IMR-90 (cell line): ENCODE measurements around the gene GALNT6. TPM values are rescaled to one million over a fixed set of nuclear protein-coding genes. Genes with fewer than 3 reads are reported as not detected.

Source experiments
- ATAC-seq: fragments of 200-7000 bp; cut with Tn5 transposase; 2 replicates; pipeline ENCODE4 v1.9.1; 2020; ENCODE audit warnings: low read depth, mild to moderate bottlenecking, moderate library complexity
- BruUV-seq: library from RNA; stranded (reverse); fragments of 400-500 nt; replicated peaks from 2 replicates; lab custom pipeline; 2021; lab: Mats Ljungman, UMichigan
- CTCF ChIA-PET: fragments of 300-600 bp; formaldehyde crosslinking; extraction: SDS; loops from one replicate; lab custom pipeline; 2021; ENCODE audit warnings: antibody characterized with exemption; lab: Yijun Ruan, JAX
- POLR2A ChIA-PET: fragments of 300-600 bp; sonication (Branson Sonifier 250); formaldehyde crosslinking; loops from one replicate; lab custom pipeline; 2022; ENCODE audit warnings: antibody characterized with exemption; ENCODE audit not compliant: unreplicated experiment; lab: Charles Lee
- DNase-seq: peaks from one replicate; pipeline ENCODE4 v3.0.0; 2013
- H2AFZ ChIP-seq: replicated peaks from 2 replicates; pipeline ENCODE3; 2013; ENCODE audit warnings: low read length, mild to moderate bottlenecking; ENCODE audit not compliant: poor library complexity
- H2AK5ac ChIP-seq: 2 replicates; pipeline ENCODE4 v1.6.1; 2013; ENCODE audit warnings: low read depth, low read length, inconsistent platforms
- H2AK9ac ChIP-seq: replicated peaks from 2 replicates; pipeline ENCODE3; 2013; ENCODE audit warnings: mild to moderate bottlenecking, low read depth, low read length, moderate library complexity; ENCODE audit not compliant: poor library complexity
- H2BK120ac ChIP-seq: 2 replicates; pipeline ENCODE4 v1.6.1; 2013; ENCODE audit warnings: low read depth, low read length, inconsistent platforms
- H2BK15ac ChIP-seq: 3 replicates; pipeline ENCODE4 v1.6.1; 2013; ENCODE audit warnings: low read depth, low read length, inconsistent platforms
- H2BK20ac ChIP-seq: 2 replicates; pipeline ENCODE4 v1.6.1; 2013; ENCODE audit warnings: low read depth, mild to moderate bottlenecking, inconsistent platforms, low read length, moderate library complexity
- H2BK5ac ChIP-seq: 2 replicates; pipeline ENCODE4 v1.6.1; 2013; ENCODE audit warnings: mild to moderate bottlenecking, low read depth, low read length, inconsistent platforms; ENCODE audit not compliant: poor library complexity, severe bottlenecking
- H3K14ac ChIP-seq: replicated peaks from 2 replicates; pipeline ENCODE4 v1.6.1; 2013; ENCODE audit warnings: low read depth, low read length, inconsistent platforms
- H3K18ac ChIP-seq: 2 replicates; pipeline ENCODE4 v1.6.1; 2013; ENCODE audit warnings: low read depth, low read length, control low read depth
- H3K23ac ChIP-seq: 2 replicates; pipeline ENCODE4 v1.6.1; 2013; ENCODE audit warnings: low read depth, low read length, inconsistent platforms
- H3K27ac ChIP-seq: 2 replicates; pipeline ENCODE4 v1.5.1; 2013; ENCODE audit warnings: mild to moderate bottlenecking, control low read depth, low read length; ENCODE audit not compliant: insufficient read depth
- H3K27me3 ChIP-seq: 2 replicates; pipeline ENCODE4 v1.6.1; 2013; ENCODE audit warnings: low read length; ENCODE audit not compliant: control insufficient read depth, insufficient read depth
- H3K36me3 ChIP-seq: 2 replicates; pipeline ENCODE4 v1.6.1; 2013; ENCODE audit warnings: low read length, mixed read lengths; ENCODE audit not compliant: control insufficient read depth, insufficient read depth
- H3K4ac ChIP-seq: 2 replicates; pipeline ENCODE4 v1.6.1; 2013; ENCODE audit warnings: low read depth, low read length, inconsistent platforms
- H3K4me1 ChIP-seq: 2 replicates; pipeline ENCODE4 v1.6.1; 2013; ENCODE audit warnings: low read length, mixed read lengths; ENCODE audit not compliant: control insufficient read depth, insufficient read depth
- H3K4me2 ChIP-seq: 2 replicates; pipeline ENCODE4 v1.6.1; 2013; ENCODE audit warnings: low read depth, mild to moderate bottlenecking, control low read depth, low read length, moderate library complexity
- H3K4me3 ChIP-seq: 2 replicates; pipeline ENCODE4 v1.5.1; 2013; ENCODE audit warnings: low read depth, mild to moderate bottlenecking, control low read depth, low read length, moderate library complexity; ENCODE audit not compliant: insufficient read depth
- H3K56ac ChIP-seq: 2 replicates; pipeline ENCODE4 v1.6.1; 2013; ENCODE audit warnings: low read length, inconsistent platforms; ENCODE audit not compliant: insufficient read depth; ENCODE audit errors: extremely low read depth
- H3K79me1 ChIP-seq, 2 experiments: 2 replicates each; pipeline ENCODE4 v1.6.1; 2013; ENCODE audit warnings: low read length in 2 of 2, inconsistent platforms in 1 of 2, low read depth in 1 of 2
- H3K9ac ChIP-seq: 2 replicates; pipeline ENCODE4 v1.6.1; 2013; ENCODE audit warnings: low read depth, low read length, control low read depth
- H3K9me1 ChIP-seq: 2 replicates; pipeline ENCODE4 v1.6.1; 2013; ENCODE audit warnings: low read length, inconsistent platforms; ENCODE audit not compliant: insufficient read depth
- H3K9me3 ChIP-seq: 2 replicates; pipeline ENCODE4 v1.6.1; 2013; ENCODE audit warnings: low read length; ENCODE audit not compliant: control insufficient read depth, insufficient read depth
- H4K20me1 ChIP-seq: 2 replicates; pipeline ENCODE4 v1.6.1; 2013; ENCODE audit warnings: low read length, inconsistent platforms; ENCODE audit not compliant: insufficient read depth
- H4K5ac ChIP-seq: 2 replicates; pipeline ENCODE4 v1.6.1; 2013; ENCODE audit warnings: mild to moderate bottlenecking, low read depth, low read length, control low read depth
- H4K8ac ChIP-seq, 2 experiments: 2 replicates each; pipeline ENCODE4 v1.6.1; 2013; ENCODE audit warnings: low read depth in 2 of 2, low read length in 2 of 2, control low read depth in 1 of 2, inconsistent platforms in 1 of 2
- H4K91ac ChIP-seq: 2 replicates; pipeline ENCODE4 v1.6.1; 2013; ENCODE audit warnings: low read depth, low read length, inconsistent platforms; ENCODE audit not compliant: insufficient read depth
- CEBPB ChIP-seq: IDR thresholded peaks from 2 replicates; pipeline ENCODE4 v1.6.1; 2012; ENCODE audit warnings: low read depth, low read length, improper control_type of control experiment
- FOS ChIP-seq: fragments of 150-350 bp; IDR thresholded peaks from 2 replicates; pipeline ENCODE4 v1.6.1; 2016; ENCODE audit warnings: low read depth, low read length
- MAFK ChIP-seq: IDR thresholded peaks from 2 replicates; pipeline ENCODE4 v1.6.1; 2012; ENCODE audit warnings: low read depth, low read length, improper control_type of control experiment
- MAZ ChIP-seq: IDR thresholded peaks from 2 replicates; pipeline ENCODE4 v1.6.1; 2012; ENCODE audit warnings: low read depth, mild to moderate bottlenecking, low read length, improper control_type of control experiment, moderate library complexity, borderline replicate concordance
- POLR2A ChIP-seq: IDR thresholded peaks from 2 replicates; pipeline ENCODE4 v1.6.1; 2012; ENCODE audit warnings: mild to moderate bottlenecking, low read depth, low read length
- RCOR1 ChIP-seq: IDR thresholded peaks from 2 replicates; pipeline ENCODE4 v1.6.1; 2012; ENCODE audit warnings: mild to moderate bottlenecking, low read length, improper control_type of control experiment; ENCODE audit not compliant: insufficient replicate concordance
- RFX5 ChIP-seq: IDR thresholded peaks from 2 replicates; pipeline ENCODE4 v1.8.0; 2012; ENCODE audit warnings: low read depth, mild to moderate bottlenecking, low read length, moderate library complexity
- SMC3 ChIP-seq: fragments of 150-350 bp; IDR thresholded peaks from 2 replicates; pipeline ENCODE4 v1.6.1; 2016; ENCODE audit warnings: low read depth, mild to moderate bottlenecking, antibody characterized with exemption, low read length, moderate library complexity
- WGBS, 2 experiments: methylation state at CpG; one replicate each; pipeline versions ENCODE4 v1.1.5 to v1.1.7; 2013; ENCODE audit warnings: missing lambda C conversion rate in 2 of 2; ENCODE audit not compliant: insufficient read length in 1 of 2; ENCODE audit errors: extremely low coverage in 2 of 2; 5-methylcytosine and 5-hydroxymethylcytosine counted together
- dilution Hi-C: fragments of 300-500 bp; cut with HindIII; formaldehyde crosslinking; loops from one replicate; pipeline ENCODE4 v1.14.3; 2018; ENCODE audit warnings: low sequenced_read_pairs; ENCODE audit not compliant: unreplicated experiment
- in situ Hi-C: fragments of 300-500 bp; cut with MboI; formaldehyde crosslinking; loops from 3 replicates; pipeline ENCODE4 v1.14.3; 2019; ENCODE audit warnings: low sequenced_read_pairs, inconsistent platforms, mixed read lengths
- intact Hi-C: fragments of 100-400 bp; cut with micrococcal nuclease; formaldehyde crosslinking; loops from 2 replicates; pipeline ENCODE4 v1.10.0; 2022
- polyA plus RNA-seq, 3 experiments: library from polyadenylated mRNA; depleted of rRNA; stranded (reverse); fragments of >200 nt; gene quantifications; 2 replicates each; pipeline ENCODE4 v1.2.3, GENCODE V29; 2012; ENCODE audit warnings: low replicate concordance in 1 of 3
- total RNA-seq: library from RNA; depleted of rRNA; stranded (reverse); fragments of >200 nt; gene quantifications from 2 replicates; pipeline ENCODE4 v1.2.3, GENCODE V29; 2012
- TF ChIP-seq, protein P1 (sequence below): fragments of 150-350 bp; IDR thresholded peaks from 2 replicates; pipeline ENCODE4 v1.6.1; 2016; ENCODE audit warnings: low read depth, mild to moderate bottlenecking, low read length, moderate library complexity, borderline replicate concordance
- TF ChIP-seq, protein P2 (sequence below): conservative IDR thresholded peaks from 2 replicates; pipeline ENCODE4 v1.5.1; 2012; ENCODE audit warnings: mild to moderate bottlenecking, low read depth, low read length, improper control_type of control experiment

The GALNT6 gene
- total and polyA plus RNA-seq, 2 of the 4 experiments (the other 2 are of a cell fraction), result 17.1 to 23.7 TPM

DNA sequence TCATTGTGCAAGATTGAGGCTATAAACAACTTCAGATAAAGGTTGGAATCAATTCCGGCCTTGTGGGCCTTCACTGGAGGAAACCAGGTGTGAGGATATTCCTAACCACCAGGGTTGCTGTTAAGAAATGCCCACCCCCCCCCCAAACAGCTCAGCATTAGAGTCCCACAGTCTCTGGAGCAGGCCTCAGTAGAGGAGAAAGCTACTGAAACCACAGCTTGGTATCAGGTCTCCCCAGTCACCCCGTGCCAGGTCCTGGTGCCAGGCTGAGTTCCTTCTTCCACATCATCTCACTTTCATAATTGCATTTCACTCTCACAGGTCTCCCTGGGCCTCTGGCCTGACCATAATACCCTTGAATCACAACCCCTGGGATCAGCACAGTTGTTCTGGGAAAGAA lies 12.5 kb downstream of the GALNT6 start:
- Histone ChIP-seq H4K5ac (no peak overlapping the region), H3K27ac (no peak overlapping the region), H2BK120ac (no peak overlapping the region), H3K4ac (no peak overlapping the region), H3K4me3 (no peak overlapping the region), H2BK15ac (no peak overlapping the region), H4K91ac (no peak overlapping the region), H2AFZ (no peak overlapping the region), H3K14ac (no peak overlapping the region), H2BK5ac (no peak overlapping the region), H3K9me3 (no peaks in the 10 kb centered on the region), H2BK20ac (no peak overlapping the region), H3K9ac (no peak overlapping the region), H4K20me1 (no peaks in the 10 kb centered on the region), H3K56ac (no peak overlapping the region), H3K4me1 (peaks cover 12% of the 10 kb centered on the region), H4K8ac (no peak overlapping the region), H3K4me2 (no peak overlapping the region), H2AK9ac (no peak overlapping the region), H3K23ac (no peak overlapping the region), H3K79me1 (0 out of 4 replicates have a peak, but pooled peaks cover 0 to 12% of the 10 kb centered on the region in 2 experiments), H3K36me3 (no peaks in the 10 kb centered on the region), H3K27me3 (no peaks in the 10 kb centered on the region), H2AK5ac (no peak overlapping the region), H3K18ac (no peak overlapping the region), H3K9me1 (peaks cover 17% of the 10 kb centered on the region)
- no TSS peak for BruUV-seq
- intact Hi-C loops (no loop called here), dilution Hi-C loops (no loop called here), in situ Hi-C loops (no loop called here)
- WGBS, 2 experiments, result no CpG with 5 or more reads among the region's 2 CpGs
- TF ChIP-seq SMC3 (no peak), MAFK (no peak), MAZ (no peak), RFX5 (no peak), POLR2A (no peak), RCOR1 (no peak), CEBPB (no peak), FOS (no peak)
- TF ChIP-seq, protein P1, sequence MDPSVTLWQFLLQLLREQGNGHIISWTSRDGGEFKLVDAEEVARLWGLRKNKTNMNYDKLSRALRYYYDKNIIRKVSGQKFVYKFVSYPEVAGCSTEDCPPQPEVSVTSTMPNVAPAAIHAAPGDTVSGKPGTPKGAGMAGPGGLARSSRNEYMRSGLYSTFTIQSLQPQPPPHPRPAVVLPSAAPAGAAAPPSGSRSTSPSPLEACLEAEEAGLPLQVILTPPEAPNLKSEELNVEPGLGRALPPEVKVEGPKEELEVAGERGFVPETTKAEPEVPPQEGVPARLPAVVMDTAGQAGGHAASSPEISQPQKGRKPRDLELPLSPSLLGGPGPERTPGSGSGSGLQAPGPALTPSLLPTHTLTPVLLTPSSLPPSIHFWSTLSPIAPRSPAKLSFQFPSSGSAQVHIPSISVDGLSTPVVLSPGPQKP, result no peak
- TF ChIP-seq, protein P2, sequence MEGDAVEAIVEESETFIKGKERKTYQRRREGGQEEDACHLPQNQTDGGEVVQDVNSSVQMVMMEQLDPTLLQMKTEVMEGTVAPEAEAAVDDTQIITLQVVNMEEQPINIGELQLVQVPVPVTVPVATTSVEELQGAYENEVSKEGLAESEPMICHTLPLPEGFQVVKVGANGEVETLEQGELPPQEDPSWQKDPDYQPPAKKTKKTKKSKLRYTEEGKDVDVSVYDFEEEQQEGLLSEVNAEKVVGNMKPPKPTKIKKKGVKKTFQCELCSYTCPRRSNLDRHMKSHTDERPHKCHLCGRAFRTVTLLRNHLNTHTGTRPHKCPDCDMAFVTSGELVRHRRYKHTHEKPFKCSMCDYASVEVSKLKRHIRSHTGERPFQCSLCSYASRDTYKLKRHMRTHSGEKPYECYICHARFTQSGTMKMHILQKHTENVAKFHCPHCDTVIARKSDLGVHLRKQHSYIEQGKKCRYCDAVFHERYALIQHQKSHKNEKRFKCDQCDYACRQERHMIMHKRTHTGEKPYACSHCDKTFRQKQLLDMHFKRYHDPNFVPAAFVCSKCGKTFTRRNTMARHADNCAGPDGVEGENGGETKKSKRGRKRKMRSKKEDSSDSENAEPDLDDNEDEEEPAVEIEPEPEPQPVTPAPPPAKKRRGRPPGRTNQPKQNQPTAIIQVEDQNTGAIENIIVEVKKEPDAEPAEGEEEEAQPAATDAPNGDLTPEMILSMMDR, result no peak
- ATAC-seq (no peak), DNase-seq (no peak)
- CTCF ChIA-PET, result no interaction called here
- POLR2A ChIA-PET, result no interaction called here
